ENCODE data around the gene FAM24A.

The FAM24A gene

GRCh38 chr10:122931088-122931906, 20.9 kb downstream of the FAM24A start:
- DNase-seq = no peak

DNA sequence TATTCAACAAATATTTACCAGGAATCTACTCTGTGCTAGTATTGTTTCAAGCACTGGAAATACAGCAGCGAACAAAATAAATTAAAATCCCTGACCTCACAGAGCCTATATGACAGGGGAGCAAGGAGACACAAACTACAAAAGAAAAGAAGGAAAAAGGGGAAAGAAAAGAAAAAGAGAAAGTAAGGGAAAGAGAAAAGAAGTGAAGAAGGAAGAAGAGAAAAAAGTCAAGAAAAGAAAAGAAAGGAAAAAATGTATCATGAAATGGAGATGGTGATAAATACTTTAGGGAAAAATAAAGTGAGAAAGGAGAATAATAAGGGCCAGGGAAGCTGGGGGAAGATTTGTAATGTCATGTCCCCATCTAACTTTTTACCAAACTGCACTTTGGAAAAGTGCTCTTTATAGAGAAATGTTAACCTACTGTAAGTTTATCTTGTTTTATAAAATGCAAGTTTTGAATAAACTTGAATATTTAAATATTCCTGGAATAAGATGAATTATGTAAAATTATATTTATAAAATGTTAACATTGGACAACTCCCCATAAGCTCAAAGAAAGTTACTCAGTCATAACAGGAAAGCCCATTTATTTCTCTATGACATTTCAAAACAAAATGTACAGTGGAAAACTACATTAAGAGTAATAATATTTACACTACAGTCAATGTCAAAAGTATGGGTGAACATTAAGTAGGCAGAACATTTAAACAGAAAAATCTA, 28.9 kb downstream of the FAM24A start:
- no peak for DNase-seq

DNA sequence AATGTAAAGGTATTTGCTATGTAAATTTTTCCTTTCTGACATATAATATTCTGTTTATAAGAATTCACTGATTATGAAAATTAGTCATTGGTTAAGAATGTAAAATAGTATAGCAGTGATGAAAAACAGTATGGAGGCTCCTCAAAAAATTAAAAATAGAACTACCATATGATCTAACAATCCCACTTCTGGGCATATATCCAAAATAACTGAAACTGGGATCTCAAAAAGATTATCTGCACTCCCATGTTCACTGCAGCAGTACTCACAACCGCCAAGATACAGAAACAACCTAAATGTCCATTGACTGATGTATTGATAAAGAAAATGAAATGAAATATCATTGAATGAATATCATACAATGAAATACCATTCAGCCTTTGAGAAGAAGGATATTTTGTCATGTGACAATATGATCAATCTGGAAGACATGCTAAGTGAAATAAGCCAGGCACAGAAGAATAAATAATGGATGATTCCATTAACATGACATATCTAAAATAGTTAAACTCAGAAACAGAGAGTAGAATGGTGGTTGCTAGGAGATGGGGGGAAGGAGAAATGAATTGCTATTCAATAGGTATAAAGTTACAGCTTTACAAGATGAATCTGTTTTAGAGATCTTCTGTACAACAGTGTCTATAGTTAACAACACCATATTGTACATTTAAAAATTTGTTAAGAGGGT, 29.6 kb downstream of the FAM24A start:
- DNase-seq = no peak

DNA sequence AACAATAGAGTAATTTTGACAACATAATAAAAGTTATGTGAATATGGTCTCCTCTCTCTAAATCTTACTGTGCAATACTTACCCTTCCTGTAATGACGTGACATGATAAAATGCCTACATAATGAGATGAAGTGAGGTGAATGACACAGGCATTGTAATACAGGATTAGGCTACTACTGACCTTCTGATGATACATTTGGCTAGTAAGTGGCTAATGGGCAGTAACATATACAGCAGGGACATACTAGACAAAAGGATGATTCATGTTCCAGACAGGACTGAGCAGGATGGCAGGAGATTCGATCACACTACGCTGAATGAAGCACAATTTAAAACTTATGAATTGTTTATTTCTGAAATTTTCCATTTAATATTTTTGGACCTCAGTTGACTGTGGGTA, 38.9 kb downstream of the FAM24A start:
- DNase-seq = no peak

- DNase-seq = peak; percentile 97
Measured at GRCh38 chr10:122953902-122954730, 43.7 kb downstream of the FAM24A start, which contains the start of gene C10orf88. Gene C10orf88, minus strand, starts transcription at chr10:122954227. Its CDS starts 49 bp downstream, at chr10:122954178.

DNA sequence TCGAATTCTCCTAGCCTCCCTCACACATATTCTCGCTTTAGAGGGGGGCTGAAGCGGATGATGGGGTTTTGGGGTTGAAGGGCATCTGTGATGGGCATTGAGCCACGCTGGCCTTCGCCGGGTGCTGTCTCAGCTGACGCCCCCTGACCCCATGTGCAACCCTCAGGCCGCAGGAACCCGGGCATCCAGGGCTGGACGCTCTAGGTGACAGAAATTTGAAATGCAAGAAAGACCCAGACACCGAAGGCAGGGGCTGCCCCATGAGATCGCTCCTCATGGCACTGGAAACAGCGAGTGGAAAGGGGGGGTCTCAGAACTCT, 44.3 kb downstream of the FAM24A start:
- no peak for DNase-seq

DNA sequence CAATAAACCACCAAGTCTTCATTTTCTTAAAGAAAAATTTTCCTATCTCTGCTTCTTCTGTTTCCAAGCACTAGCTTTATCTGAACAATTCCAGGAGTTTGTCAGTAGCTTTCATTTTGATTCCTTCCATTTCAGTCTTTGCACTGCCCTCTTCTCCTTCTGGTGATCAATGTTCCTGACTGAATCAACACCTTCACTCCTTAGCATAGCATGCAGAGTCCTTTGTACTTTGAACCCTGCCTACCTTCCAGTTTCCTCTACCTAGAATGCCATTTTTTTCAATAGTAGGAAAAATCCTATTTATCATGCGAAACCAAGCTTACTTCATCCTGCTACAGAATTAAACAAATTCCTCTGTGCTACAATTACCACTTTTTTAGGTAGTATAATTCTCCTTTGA, 45.5 kb downstream of the FAM24A start:
- DNase-seq = no peak

DNA sequence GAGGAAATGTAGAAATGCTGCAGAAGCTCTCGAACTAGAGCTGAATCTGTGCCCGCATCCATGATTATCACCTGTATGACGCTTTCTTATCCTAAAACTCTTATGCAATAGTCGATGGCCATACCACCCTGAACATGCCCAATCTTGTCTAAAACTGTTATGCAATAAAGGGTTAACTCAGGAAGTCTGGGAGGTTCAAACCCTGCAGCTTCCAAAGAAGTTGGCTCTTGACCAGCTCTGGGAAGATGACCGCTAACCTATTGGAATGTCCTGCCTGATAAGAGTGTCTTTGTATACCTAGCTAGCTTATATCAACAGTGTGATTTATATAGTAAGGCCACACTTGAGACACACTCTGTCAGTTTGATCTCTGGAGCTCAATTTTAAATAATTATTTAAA, 47.1 kb downstream of the FAM24A start:
- DNase-seq = no peak

- DNase-seq = no peak
Measured at GRCh38 chr10:122962405-122962804, 52.0 kb downstream of the FAM24A start.
